Endothelial cell of umbilical vein (primary cell): ENCODE results near the gene GRIN3A. TPM values are rescaled to one million over a fixed set of nuclear protein-coding genes. Genes with fewer than 3 reads are reported as not detected.

ENCODE experiments used
- BruUV-seq: library from RNA; stranded (reverse); fragments of 400-500 nt; replicated peaks from 2 replicates; lab custom pipeline; 2021; lab: Mats Ljungman, UMichigan
- CTCF ChIA-PET: fragments of 300-600, 350-600 bp; sonication (Branson Sonifier 250); formaldehyde crosslinking; loops from one replicate; lab custom pipeline; 2021; ENCODE audit warnings: antibody characterized with exemption, inconsistent platforms; lab: Charles Lee
- POLR2A ChIA-PET: fragments of 300-600, 350-600 bp; sonication (Branson Sonifier 250); formaldehyde crosslinking; loops from one replicate; lab custom pipeline; 2021; ENCODE audit warnings: antibody characterized with exemption, inconsistent platforms; lab: Charles Lee
- DNase-seq: peaks from one replicate; pipeline ENCODE4 v3.0.0-alpha.2; 2011; ENCODE audit warnings: low read depth, low spot score
- FAIRE-seq: peaks from 2 replicates; lab custom pipeline; 2011; peaks lifted over from hg19 to GRCh38; lab: Jason Lieb, UNC
- H2AFZ ChIP-seq: 2 replicates; pipeline ENCODE4 v1.6.0; 2012; ENCODE audit warnings: low read depth, low read length, control low read depth, inconsistent platforms
- H3K27ac ChIP-seq: 2 replicates; pipeline ENCODE4 v1.5.1; 2011; ENCODE audit warnings: low read depth, mild to moderate bottlenecking, control low read depth, low read length, moderate library complexity; ENCODE audit not compliant: insufficient read depth
- H3K27me3 ChIP-seq, 2 experiments: 2 replicates each; pipeline versions ENCODE4 v1.6.0 to v1.6.1; 2011; ENCODE audit warnings: low read length in 2 of 2, mixed read lengths in 1 of 2; ENCODE audit not compliant: control insufficient read depth in 2 of 2, insufficient read depth in 2 of 2
- H3K36me3 ChIP-seq, 2 experiments: 2 replicates in 1 of 2; 3 replicates in 1 of 2; pipeline ENCODE4 v1.5.1; 2011; ENCODE audit warnings: low read length in 2 of 2, mild to moderate bottlenecking in 1 of 2, moderate library complexity in 1 of 2; ENCODE audit not compliant: control insufficient read depth in 2 of 2, insufficient read depth in 2 of 2; ENCODE audit errors: extremely low read depth in 1 of 2
- H3K4me1 ChIP-seq: 3 replicates; pipeline ENCODE4 v1.5.1; 2011; ENCODE audit warnings: mild to moderate bottlenecking, low read length; ENCODE audit not compliant: control insufficient read depth, insufficient read depth; ENCODE audit errors: extremely low read depth
- H3K4me2 ChIP-seq: 2 replicates; pipeline ENCODE4 v1.6.1; 2011; ENCODE audit warnings: low read length, control low read depth, mixed read lengths; ENCODE audit not compliant: insufficient read depth
- H3K4me3 ChIP-seq, 3 experiments: fragments of 200-600 bp in 1 of 3; sonication (generic), shearing (Covaris generic) in 1 of 3; replicated peaks in 1 of 3; 2 replicates each; pipeline ENCODE4 v1.5.1; 2011 to 2016; ENCODE audit warnings: control low read depth in 3 of 3, low read length in 3 of 3, mild to moderate bottlenecking in 2 of 3, inconsistent platforms in 1 of 3, low read depth in 1 of 3, moderate library complexity in 1 of 3; ENCODE audit not compliant: insufficient read depth in 1 of 3
- H3K79me2 ChIP-seq: 2 replicates; pipeline ENCODE4 v1.6.0; 2012; ENCODE audit warnings: low read length, inconsistent platforms; ENCODE audit not compliant: control insufficient read depth, insufficient read depth
- H3K9ac ChIP-seq: replicated peaks from 2 replicates; pipeline ENCODE3; 2011; ENCODE audit warnings: low read length, control low read depth; ENCODE audit not compliant: insufficient read depth; ENCODE audit errors: extremely low read depth
- H3K9me1 ChIP-seq: replicated peaks from 3 replicates; pipeline ENCODE4 v1.6.0; 2011; ENCODE audit warnings: mild to moderate bottlenecking, low read length; ENCODE audit not compliant: control insufficient read depth, insufficient read depth; ENCODE audit errors: extremely low read depth
- H3K9me3 ChIP-seq: replicated peaks from 2 replicates; pipeline ENCODE4 v1.5.1; 2012; ENCODE audit warnings: low read length, inconsistent platforms; ENCODE audit not compliant: control insufficient read depth, insufficient read depth
- H4K20me1 ChIP-seq: replicated peaks from 2 replicates; pipeline ENCODE3; 2011; ENCODE audit warnings: mild to moderate bottlenecking, low read length; ENCODE audit not compliant: control insufficient read depth, insufficient read depth; ENCODE audit errors: extremely low read depth
- EZH2 ChIP-seq: IDR thresholded peaks from 2 replicates; pipeline ENCODE4 v1.6.1; 2012; ENCODE audit warnings: borderline replicate concordance, low read depth, mild to moderate bottlenecking, moderate library complexity, low read length, inconsistent platforms; ENCODE audit not compliant: severe bottlenecking
- FOS ChIP-seq: IDR thresholded peaks from 2 replicates; pipeline ENCODE4 v1.6.1; 2011; ENCODE audit warnings: mild to moderate bottlenecking, low read length, moderate library complexity, borderline replicate concordance; ENCODE audit not compliant: insufficient read depth
- GATA2 ChIP-seq: IDR thresholded peaks from 2 replicates; pipeline ENCODE4 v1.7.0; 2011; ENCODE audit warnings: low read depth, mild to moderate bottlenecking, moderate library complexity, mixed read lengths, low read length; ENCODE audit not compliant: insufficient read length, insufficient read depth
- JUN ChIP-seq: IDR thresholded peaks from 2 replicates; pipeline ENCODE4 v1.6.1; 2011; ENCODE audit warnings: borderline replicate concordance, low read depth; ENCODE audit not compliant: insufficient read length, insufficient read depth
- MYC ChIP-seq: IDR thresholded peaks from one replicate; pipeline ENCODE4 v1.6.1; 2011; ENCODE audit warnings: mild to moderate bottlenecking, low read depth, low read length
- POLR2A ChIP-seq: IDR thresholded peaks from 2 replicates; pipeline ENCODE4 v1.6.1; 2012; ENCODE audit warnings: low read depth, mild to moderate bottlenecking, control low read depth, low read length
- POLR2AphosphoS5 ChIP-seq: IDR thresholded peaks from 2 replicates; pipeline ENCODE4 v1.6.1; 2012; ENCODE audit warnings: low read depth, mild to moderate bottlenecking, control low read depth, low read length, moderate library complexity; ENCODE audit not compliant: insufficient read depth
- dilution Hi-C: fragments of 300-500 bp; cut with MboI; formaldehyde crosslinking; loops from one replicate; pipeline ENCODE4 v1.15.0; 2019; ENCODE audit warnings: low sequenced_read_pairs; ENCODE audit not compliant: extremely low pct_ligation_motif_present
- intact Hi-C: fragments of 100-400 bp; cut with micrococcal nuclease; formaldehyde crosslinking; loops from one replicate; pipeline ENCODE4 v1.10.0; 2022
- polyA plus RNA-seq, 4 experiments: library from polyadenylated mRNA; depleted of rRNA in 3 of 4; stranded (reverse) in 3 of 4; unstranded in 1 of 4; fragments of >200 nt; gene quantifications; 2 replicates each; pipeline versions ENCODE4 v1.2.1 to v1.2.3, GENCODE V29; 2011 to 2012; ENCODE audit warnings: missing spikeins in 1 of 4
- total RNA-seq: library from RNA; stranded (reverse); gene quantifications from 2 replicates; pipeline ENCODE4 v1.2.3, GENCODE V29; 2021
- TF ChIP-seq, protein P1 (sequence below): IDR thresholded peaks from 2 replicates; pipeline ENCODE4 v1.6.1; 2011; ENCODE audit not compliant: insufficient read depth, insufficient read length

The GRIN3A gene
- total and polyA plus RNA-seq, 2 donors (not counting 3 experiments of a cell fraction or from before 2014, with no cell fraction given) = not detected

DNA sequence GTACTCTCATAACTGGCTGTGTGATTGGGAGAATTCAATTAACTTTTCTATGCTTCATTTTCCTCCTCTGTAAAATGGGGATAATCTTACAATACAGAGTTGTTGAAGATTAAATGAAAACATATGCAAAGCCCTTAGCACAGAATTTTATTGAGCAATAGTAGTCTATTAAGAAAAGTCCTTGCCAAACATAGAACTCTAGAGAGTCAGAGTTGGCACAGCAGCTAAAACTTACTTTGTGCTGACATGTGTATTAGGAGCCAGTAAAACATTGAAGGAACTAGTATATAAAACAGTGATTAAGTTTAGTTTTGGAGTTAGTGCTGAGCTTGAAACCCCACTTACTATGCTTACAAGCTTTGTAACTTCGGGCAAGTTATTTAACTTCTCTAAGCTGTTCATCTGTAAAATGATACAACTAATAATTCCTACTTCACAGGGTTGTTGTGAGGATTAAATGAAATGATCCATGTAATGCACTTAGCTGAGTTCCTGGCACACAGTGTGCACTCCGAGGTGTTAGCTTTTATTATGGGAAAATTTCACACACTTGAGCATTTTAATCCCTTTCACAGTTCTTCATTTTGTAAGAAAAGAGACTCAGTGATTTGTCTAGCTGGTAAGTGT lies 20.0 kb upstream of the GRIN3A start:
- no peaks in the 10 kb centered on the region for H3K9me3 ChIP-seq
- intact Hi-C loops = no loop called here
- H3K4me3 ChIP-seq = no peak overlapping the region
- no TSS peak for BruUV-seq
- DNase-seq = no peak
- no peak for TF ChIP-seq EZH2
- H3K27ac ChIP-seq = no peak overlapping the region
- no peaks in the 10 kb centered on the region for H3K9me1 ChIP-seq
- ChIA-PET POLR2A (no interaction called here), CTCF (no interaction called here)
- H2AFZ ChIP-seq = no peak overlapping the region
- no peaks in the 10 kb centered on the region for H3K36me3 ChIP-seq
- FAIRE-seq = no peak
- no peaks in the 10 kb centered on the region for H3K79me2 ChIP-seq
- H3K9ac ChIP-seq = no peak overlapping the region
- no peaks in the 10 kb centered on the region for H3K4me1 ChIP-seq
- dilution Hi-C loops = no loop called here
- H4K20me1 ChIP-seq = no peaks in the 10 kb centered on the region
- no peak overlapping the region for H3K4me2 ChIP-seq
- H3K27me3 ChIP-seq = no peaks in the 10 kb centered on the region

DNA sequence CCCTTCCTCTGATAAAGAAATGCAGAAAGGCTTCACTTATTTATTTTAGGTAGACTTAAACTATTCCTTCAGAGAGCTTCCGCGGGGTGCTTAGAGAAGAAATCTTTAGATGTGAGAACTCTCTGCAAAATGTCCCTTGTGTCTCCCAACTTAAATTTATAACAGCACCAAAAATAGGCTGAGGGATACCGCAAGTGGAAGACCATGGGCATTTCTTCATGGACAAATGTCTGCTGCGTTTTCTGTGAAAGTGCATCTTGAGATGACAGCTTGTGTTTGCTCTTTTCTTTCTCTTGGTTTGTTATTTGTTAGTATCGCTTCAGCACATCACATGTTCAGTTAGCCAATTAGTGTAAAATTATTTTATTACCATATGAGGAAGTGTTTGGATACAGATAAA lies 15.3 kb upstream of the GRIN3A start:
- Histone ChIP-seq H3K9me1 (no peaks in the 10 kb centered on the region), H3K79me2 (no peaks in the 10 kb centered on the region), H3K36me3 (no peaks in the 10 kb centered on the region), H3K27ac (no peak overlapping the region), H3K9me3 (no peaks in the 10 kb centered on the region), H3K4me1 (no peaks in the 10 kb centered on the region), H3K4me3 (no peak overlapping the region), H4K20me1 (no peaks in the 10 kb centered on the region), H3K9ac (no peak overlapping the region), H2AFZ (no peak overlapping the region), H3K27me3 (no peaks in the 10 kb centered on the region), H3K4me2 (no peak overlapping the region)
- intact Hi-C loops = no loop called here
- BruUV-seq = no TSS peak
- ChIA-PET POLR2A (no interaction called here), CTCF (no interaction called here)
- FAIRE-seq (no peak), DNase-seq (no peak)
- TF ChIP-seq EZH2 (no peak), GATA2 (no peak), JUN (no peak), MYC (no peak), POLR2AphosphoS5 (no peak), FOS (no peak), POLR2A (no peak)
- TF ChIP-seq, protein P1, sequence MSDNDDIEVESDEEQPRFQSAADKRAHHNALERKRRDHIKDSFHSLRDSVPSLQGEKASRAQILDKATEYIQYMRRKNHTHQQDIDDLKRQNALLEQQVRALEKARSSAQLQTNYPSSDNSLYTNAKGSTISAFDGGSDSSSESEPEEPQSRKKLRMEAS = no peak
- dilution Hi-C loops = no loop called here
